A204.1 (cell line): ENCODE results near the gene KIF5A.
"Not testable (repeated sequence)": the region's sequence is repeated elsewhere in the genome, so short reads cannot be mapped to it uniquely, and the experiment has no call there.

ENCODE experiments used
- FAIRE-seq: peaks from 2 replicates; lab custom pipeline; 2012; peaks lifted over from hg19 to GRCh38; lab: Jason Lieb, UNC

The KIF5A gene

DNA sequence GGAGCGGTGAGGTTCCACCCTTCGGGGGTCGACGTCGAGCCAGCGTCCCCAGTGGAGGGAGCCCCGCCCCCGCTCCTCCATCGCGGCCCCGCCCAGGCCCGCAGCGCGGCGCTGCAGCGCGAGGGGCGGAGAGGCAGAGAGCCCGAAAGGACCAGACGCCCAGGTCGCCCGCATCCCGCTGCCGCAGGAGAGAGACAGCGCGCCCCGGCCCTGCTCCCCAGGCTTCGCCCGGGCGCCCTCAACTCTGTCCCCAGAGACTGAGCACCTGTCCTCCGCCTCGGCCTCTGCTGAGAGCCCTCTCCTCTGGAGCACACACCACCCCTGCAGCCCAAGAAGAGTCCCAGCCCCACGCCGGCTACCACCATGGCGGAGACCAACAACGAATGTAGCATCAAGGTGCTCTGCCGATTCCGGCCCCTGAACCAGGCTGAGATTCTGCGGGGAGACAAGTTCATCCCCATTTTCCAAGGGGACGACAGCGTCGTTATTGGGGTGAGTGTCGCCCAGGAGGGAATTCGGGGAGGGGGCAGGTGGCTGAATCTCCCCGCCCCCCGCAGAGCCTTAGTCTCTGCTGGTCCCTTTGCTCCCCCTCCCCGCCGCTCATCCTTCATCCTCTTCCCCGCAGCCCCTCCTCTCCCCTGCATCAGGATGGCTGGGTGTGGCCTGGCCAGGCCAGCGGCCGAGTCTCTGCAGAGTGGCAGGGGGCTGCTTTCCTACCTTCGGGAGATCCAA, at the start of gene KIF5A:
Gene KIF5A (plus strand): TSS at position 136 of the 732 bp plus-strand sequence. CDS start 228 bp downstream, at position 364.
- FAIRE-seq = no peak

DNA sequence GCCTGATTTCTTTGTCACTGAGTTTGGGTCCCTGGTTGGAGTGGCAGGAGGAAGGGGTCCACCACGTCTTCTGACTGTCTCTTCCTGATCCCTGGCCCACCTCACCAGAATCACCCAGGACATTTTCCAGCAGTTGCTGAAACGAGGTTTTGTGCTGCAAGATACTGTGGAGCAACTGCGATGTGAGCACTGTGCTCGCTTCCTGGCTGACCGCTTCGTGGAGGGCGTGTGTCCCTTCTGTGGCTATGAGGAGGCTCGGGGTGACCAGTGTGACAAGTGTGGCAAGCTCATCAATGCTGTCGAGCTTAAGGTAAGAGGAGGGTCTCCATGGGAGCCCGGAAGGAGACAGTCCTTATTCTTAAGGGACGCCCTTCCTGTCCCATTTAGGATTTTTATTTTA, 49.6 kb upstream of the KIF5A start:
- no peak for FAIRE-seq

DNA sequence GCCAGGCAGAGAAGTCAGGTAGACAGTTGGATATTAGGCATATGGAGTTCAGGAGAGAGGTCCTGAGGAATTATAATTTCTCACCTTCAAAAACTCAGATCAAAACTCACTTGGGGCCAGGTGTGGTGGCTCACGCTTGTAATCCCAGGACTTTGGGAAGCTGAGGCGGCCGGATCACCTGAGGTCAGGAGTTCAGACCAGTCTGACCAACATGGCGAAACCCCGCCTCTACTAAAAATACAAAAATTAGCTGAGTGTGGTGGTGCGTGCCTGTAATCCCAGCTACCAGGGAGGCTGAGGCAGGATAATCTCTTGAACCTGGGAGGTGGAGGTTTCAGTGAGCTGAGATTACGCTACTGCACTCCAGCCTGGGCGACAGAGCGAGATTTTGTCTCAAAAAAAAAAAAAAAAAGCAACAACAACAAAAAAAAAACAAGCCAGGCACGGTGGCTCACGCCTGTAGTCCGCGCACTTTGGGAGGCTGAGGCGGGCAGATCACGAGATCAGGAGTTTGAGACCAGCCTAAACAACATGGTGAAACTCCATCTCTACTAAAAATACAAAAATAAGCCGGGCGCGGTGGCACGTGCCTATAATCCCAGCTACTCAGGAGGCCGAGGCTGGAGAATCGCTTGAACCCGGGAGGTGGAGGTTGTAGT, 47.4 kb upstream of the KIF5A start:
- FAIRE-seq = not testable (repeated sequence)

DNA sequence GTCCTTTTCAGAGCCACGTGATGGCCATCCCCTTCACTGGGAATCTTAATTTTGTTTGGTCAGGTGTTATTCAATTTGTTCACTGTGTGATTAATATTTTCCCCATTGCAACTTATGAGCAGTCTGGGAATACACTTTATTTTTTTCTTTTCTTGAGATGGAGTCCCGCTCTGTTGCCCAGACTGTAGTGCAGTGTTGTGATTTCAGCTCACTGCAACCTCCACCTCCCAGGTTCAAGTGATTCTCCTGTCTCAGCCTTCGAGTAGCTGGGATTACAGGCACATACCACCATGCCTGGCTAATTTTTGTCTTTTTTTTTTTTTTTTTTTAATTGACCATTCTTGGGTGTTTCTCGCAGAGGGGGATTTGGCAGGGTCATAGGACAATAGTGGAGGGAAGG, 43.3 kb upstream of the KIF5A start:
- not testable (repeated sequence) for FAIRE-seq

DNA sequence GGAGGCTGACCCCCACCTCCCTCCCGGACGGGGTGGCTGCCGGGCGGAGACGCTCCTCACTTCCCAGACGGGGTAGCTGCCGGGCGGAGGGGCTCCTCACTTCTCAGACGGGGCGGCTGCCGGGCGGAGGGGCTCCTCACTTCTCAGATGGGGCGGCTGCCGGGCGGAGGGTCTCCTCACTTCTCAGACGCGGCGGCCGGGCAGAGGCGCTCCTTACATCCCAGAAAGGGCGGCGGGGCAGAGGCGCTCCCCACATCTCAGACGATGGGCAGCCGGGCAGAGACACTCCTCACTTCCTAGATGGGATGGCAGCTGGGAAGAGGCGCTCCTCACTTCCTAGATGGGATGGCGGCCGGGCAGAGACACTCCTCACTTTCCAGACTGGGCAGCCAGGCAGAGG, 42.0 kb upstream of the KIF5A start:
- FAIRE-seq = not testable (repeated sequence)

DNA sequence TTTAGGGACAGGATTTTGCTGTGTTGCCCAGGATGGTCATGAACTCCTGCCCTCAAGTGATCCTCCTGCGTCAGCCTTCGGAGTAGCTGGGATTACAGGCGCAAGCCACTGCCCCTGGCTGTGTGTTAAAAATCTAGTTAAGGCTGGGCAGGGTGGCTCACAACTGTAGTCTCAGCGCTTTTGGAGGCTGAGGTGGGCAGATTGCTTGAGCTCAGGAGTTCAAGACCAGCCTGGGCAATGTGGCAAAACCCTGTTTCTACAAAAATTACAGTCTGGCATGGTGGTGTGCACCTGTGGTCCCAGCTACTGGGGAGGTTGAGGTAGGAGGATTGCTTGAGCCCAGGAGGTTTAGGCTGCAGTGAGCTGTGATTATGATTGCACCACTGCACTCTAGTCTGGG, 38.7 kb upstream of the KIF5A start:
- FAIRE-seq = no peak

DNA sequence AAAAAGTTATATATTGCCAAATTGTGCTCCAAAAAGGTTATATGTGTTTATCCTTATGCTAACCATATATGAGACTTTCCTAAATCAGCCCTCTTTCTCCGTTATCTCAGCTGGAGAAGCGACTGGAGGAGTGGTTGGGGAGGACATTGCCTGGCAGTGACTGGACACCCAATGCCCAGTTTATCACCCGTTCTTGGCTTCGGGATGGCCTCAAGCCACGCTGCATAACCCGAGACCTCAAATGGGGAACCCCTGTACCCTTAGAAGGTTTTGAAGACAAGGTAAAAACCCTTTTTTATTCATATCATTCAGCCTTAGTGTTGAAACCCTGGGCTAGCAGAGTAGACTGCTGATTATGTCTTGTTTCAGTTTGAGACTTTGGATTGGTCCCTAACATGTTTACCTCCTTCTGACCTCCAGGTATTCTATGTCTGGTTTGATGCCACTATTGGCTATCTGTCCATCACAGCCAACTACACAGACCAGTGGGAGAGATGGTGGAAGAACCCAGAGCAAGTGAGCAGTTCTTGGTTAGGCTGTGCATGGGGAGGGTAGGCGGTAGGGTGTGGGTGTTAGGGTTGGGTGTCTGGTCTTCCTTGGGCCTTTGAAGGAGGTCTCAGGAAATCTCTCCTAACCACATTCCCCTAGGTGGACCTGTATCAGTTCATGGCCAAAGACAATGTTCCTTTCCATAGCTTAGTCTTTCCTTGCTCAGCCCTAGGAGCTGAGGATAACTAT, 38.1 kb upstream of the KIF5A start:
- no peak for FAIRE-seq

DNA sequence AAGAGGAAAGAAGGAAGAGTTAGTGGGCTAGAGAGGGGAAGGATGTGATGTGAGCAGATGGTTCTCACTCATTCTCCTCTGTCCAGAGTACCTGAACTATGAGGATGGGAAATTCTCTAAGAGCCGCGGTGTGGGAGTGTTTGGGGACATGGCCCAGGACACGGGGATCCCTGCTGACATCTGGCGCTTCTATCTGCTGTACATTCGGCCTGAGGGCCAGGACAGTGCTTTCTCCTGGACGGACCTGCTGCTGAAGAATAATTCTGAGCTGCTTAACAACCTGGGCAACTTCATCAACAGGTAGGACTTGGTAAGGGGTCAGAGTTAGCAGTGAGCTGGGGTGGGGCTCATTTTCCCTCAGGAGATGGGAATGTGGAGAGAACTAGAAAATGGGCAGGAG, 37.2 kb upstream of the KIF5A start:
- no peak for FAIRE-seq

DNA sequence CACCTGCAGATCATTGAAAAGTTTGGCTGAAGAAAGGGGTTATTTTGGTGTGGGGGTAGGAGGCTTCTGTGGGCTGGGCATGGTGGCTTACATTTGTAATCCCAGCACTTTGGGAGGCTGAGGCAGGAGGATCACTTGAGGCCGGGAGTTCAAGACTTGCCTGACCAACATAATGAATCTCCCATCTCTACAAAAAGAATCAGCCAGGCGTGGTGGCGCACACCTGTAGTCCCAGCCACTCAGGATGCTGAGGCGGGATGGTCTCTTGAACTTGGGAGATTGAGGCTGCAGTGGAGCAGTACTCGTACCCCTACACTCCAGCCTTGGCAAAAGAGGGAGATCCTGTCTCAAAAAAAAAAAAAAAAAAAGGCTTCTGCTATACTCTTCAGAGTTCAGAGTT, 36.6 kb upstream of the KIF5A start:
- no peak for FAIRE-seq

DNA sequence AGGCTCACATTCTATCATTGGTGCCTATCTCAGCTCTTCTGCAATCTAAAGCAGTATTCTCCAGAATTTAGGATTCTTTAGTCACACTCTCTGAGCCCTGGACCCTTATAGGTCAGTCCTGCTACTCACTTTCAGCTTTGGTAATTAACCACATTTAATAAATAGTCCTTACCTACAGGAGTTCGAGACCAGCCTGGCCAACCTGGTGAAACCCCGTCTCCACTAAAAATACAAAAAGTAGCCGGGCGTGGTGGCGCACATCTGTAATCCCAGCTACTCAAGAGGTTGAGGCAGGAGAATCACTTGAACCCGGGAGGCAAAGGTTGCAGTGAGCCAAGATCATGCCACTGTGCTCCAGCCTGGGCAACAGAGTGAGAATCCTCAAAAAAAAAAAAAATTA, 36.2 kb upstream of the KIF5A start:
- not testable (repeated sequence) for FAIRE-seq

DNA sequence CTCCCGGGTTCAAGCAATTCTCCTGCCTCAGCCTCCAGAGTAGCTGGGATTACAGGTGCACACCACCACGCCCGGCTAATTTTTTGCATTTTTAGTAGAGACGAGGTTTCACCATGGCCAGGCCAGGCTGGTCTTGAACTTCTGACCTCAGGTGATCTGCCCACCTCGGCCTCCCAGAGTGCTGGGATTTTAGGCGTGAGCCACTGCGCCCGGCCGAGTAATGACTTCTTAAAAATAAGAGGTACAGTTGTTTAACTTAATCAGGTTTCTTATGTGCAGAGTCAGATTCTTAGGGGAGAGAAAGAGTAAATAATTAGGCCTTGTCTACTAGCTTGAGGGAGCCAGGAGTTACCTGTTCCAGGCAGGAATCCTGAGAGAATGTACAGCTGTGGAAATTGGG, 35.6 kb upstream of the KIF5A start:
- not testable (repeated sequence) for FAIRE-seq

DNA sequence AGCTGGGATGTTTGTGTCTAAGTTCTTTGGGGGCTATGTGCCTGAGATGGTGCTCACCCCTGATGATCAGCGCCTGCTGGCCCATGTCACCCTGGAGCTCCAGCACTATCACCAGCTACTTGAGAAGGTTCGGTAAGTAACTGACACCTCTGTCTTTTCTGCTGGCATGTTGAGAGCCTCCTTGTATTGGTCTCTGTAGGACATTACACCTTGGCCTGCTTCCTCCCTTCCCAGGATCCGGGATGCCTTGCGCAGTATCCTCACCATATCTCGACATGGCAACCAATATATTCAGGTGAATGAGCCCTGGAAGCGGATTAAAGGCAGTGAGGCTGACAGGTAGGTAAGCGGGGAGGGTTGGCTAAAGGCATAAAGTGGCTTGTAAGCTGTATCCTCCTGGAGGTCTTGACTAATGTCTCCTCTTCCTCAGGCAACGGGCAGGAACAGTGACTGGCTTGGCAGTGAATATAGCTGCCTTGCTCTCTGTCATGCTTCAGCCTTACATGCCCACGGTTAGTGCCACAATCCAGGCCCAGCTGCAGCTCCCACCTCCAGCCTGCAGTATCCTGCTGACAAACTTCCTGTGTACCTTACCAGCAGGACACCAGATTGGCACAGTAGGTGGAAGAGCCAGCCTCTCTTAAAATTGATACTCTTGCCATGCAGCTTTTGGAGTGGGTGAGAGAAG, 35.0 kb upstream of the KIF5A start:
- no peak for FAIRE-seq

DNA sequence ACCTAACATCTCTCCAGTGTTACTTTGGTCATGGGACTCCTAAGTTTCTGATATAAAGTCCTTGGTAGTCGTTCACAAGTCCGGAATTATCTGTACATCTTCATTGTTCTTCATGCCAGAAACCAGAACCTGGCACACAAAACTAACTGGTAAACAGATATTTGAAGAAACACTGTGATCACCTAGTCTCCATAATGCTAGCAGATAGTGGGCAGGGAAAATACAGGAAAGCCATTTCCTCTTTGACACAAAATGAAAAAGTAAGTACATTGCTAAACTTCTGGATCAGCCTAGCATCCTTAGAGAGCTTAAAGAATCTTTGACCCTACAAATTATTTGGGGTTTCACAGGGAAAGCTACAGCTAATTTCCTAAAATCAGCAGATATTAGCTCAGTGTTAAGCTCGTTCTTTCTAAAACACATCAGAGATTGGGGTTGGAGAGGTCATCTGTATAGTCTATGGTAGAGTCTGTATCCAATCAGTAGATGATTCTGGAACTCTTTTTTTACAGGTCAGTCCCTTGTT, 34.4 kb upstream of the KIF5A start:
- no peak for FAIRE-seq

DNA sequence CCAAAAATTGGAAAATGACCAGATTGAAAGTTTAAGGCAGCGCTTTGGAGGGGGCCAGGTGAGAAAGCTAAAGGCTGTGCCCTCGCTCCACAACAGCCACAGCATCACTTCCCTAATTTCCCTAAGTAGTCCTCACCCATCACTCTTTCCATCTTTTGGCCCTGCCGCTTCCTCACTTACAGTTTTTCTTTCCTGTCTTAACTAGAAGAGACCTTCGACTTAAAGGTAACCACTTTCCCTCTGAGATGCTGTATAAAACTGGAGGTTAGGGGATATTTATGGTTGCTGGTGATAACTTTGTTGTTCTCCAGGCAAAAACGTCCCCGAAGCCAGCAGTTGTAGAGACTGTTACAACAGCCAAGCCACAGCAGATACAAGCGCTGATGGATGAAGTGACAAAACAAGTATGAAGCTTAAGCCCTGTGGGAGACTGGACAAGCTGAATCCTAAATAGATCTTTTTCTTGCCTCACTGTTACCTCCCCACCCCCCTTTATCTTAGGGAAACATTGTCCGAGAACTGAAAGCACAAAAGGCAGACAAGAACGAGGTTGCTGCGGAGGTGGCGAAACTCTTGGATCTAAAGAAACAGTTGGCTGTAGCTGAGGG, 33.8 kb upstream of the KIF5A start:
- no peak for FAIRE-seq

DNA sequence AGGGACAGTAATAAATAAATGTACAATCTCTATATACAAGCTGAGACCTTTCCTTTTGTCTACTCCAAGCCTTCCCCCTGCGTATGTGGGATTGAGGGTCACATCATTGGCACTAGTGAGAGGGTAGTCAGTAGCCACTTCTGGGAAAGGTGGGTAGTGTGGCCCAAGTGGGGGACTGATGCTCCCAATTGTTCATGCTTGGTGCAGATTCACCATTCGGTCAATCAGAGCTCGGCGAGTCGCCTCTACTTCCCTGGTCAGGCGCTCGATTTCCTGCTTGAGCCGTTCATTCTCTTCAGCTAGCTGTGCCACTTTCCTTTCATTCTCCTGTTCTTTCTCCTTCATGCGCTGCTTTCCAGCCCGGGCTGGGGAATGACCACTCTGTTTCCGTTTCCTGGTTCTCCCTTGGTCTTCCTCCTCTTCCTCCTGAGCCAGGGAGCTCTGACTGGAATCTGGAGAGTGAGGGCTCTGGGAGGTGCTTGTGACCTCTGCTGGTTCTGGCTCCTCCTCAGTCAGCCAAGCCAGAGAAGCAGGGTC, 33.2 kb upstream of the KIF5A start:
- no peak for FAIRE-seq

DNA sequence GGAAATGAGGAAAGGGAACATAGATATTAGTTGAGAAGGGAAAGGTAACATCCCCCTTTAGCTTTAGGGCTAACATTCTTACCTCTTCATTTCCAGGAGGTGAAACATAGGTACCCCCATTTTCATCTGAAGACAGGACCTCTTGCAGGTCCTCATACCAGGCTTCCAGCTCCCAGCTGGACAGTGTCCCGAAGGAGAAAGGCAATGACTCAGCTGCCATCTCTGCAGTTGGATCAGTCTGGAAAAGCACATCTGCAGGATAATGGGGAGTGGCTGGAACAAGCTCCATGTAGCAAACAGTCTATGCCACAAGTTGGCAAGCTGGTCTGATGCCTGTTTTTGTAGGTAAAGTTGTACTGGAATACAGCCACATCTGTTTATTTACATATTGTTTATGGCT, 32.7 kb upstream of the KIF5A start:
- no peak for FAIRE-seq

DNA sequence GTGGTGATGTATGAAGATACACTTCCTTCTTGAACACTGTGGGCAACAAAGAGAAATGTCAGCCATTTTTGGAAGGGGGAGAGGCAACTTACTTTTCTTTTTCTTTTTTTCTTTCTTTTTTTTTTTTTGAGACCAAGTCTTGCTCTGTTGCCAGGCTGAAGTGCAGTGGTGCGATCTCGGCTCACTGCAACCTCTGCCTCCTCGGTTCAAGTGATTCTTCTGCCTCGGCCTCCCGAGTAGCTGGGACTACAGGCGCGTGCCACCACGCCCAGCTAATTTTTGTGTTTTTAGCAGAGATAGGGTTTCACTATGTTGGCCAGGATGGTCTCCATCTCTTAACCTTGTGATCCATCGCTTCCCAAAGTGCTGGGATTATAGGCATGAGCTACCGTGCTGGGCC, 32.1 kb upstream of the KIF5A start:
- not testable (repeated sequence) for FAIRE-seq

DNA sequence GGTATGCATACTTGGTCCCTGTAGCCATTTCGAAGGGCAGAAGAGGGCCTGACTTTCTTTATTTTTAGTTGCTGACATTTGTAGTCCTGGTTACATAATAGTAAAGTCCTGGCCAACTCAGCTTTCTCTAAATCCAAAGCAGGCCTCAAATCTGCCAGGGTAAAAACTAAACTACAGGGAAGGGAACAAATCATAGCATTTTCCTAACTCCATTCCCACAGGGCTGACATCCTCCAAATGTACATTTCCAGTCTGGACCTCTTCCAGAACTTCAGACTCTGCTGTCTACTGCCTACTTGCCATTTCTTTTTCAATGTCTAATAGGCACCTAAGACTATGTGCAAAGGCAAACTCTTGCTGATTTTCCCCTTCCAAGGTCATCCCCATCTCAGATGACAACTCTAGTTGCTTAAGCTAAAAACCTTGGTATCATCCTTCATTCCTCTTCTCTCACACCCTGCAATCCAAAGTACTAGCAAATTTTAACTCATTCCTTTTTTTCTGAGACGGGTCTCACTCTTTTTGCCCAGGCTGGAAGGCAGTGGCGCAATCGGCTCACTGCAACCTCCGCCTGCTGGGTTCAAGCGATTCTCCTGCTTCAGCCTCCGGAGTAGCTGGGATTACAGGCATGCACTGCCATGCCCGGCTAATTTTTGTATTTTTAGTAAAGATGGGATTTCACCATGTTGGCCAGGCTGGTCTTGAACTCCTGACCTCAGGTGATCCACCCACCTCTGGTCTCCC, 31.5 kb upstream of the KIF5A start:
- no peak for FAIRE-seq

DNA sequence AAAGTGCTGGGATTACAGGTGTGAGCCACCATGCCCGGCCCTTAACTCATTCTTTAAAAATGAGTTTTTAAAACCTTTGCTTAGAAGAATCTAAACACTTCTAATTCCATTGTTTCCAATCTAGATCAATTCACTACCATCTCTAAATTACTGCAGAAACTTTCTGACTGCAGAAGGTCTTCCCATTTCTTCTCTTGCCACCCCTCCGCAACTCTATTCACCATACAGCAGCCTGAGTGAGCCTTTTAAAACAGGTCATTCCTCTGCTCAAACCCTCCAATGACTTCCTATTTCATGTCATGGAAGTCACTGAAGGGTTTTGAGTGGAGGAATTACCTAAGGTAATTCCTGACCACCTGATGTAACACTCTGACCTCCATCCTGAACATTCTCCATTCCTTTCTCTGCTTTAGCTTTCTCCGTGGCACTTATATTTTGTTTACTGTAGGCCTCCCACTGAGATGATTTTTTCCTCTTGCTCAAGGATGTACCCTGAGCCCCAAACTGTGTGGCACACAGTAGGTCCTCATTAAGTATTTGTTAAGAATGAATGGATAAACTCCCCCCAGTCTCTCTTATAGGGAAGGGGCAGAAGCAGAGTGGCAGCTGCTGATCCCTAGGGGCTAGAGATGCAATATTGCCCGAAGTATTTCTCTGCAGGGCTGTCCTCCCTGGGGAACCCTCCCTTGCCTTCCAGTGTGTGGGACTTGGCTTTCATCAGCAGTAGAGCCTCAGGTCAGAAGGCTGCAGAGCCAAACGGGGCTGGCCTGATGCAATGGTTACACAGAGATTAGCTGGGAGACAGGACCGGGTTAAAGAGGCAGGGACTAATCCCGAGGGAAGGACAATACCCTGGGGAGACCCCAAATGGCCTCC, 30.7 kb upstream of the KIF5A start:
- no peak for FAIRE-seq

DNA sequence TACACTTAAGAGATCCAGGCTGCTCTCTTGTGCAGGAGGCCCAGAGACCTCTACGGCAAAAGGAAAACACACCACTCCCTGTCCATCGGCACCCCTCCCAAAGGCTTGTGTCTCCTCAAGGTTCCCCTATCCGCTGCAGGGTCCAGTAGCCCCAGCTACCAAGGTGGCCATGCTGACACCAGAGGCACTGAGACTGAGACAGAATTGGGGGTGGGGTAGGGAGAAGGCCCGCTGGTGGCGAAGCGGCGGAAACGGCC, 30.1 kb upstream of the KIF5A start:
- FAIRE-seq = no peak
